H1 (cell line): ENCODE results near the gene KLK6. TPM values are rescaled to one million over a fixed set of nuclear protein-coding genes. Genes with fewer than 3 reads are reported as not detected.
A peak's percentile ranks its signal among the peaks of the same experiment; 100 is the strongest.

Experiments used
- CTCF ChIA-PET: fragments of 300-600 bp; sonication (Branson Sonifier 250); formaldehyde crosslinking; loops from one replicate; lab custom pipeline; 2021; ENCODE audit not compliant: partially characterized antibody; lab: Charles Lee
- POLR2A ChIA-PET: fragments of 300-600 bp; sonication (Branson Sonifier 250); formaldehyde crosslinking; loops from one replicate; lab custom pipeline; 2021; ENCODE audit warnings: inconsistent platforms; ENCODE audit not compliant: partially characterized antibody; lab: Charles Lee
- DNase-seq, 2 experiments: peaks; one replicate each; pipeline versions ENCODE4 v3.0.0 to v3.0.0-alpha.2; 2010 to 2022; ENCODE audit warnings: low spot score in 2 of 2, low read depth in 1 of 2, mixed read lengths in 1 of 2
- FAIRE-seq: peaks from 2 replicates; lab custom pipeline; 2011; peaks lifted over from hg19 to GRCh38; lab: Jason Lieb, UNC
- H2AFZ ChIP-seq: 2 replicates; pipeline ENCODE4 v1.8.1; 2012; ENCODE audit warnings: low read length, inconsistent platforms
- H2AK5ac ChIP-seq: 2 replicates; pipeline ENCODE4 v1.6.1; 2013; ENCODE audit warnings: low read depth, low read length
- H2BK120ac ChIP-seq: replicated peaks from 2 replicates; pipeline ENCODE3; 2013; ENCODE audit warnings: low read depth, low read length, inconsistent platforms
- H2BK12ac ChIP-seq: 2 replicates; pipeline ENCODE4 v1.6.1; 2013; ENCODE audit warnings: low read depth, low read length
- H2BK15ac ChIP-seq: 2 replicates; pipeline ENCODE4 v1.6.1; 2013; ENCODE audit warnings: low read length
- H2BK20ac ChIP-seq: 2 replicates; pipeline ENCODE4 v1.6.1; 2013; ENCODE audit warnings: low read length
- H2BK5ac ChIP-seq: 2 replicates; pipeline ENCODE4 v1.6.1; 2013; ENCODE audit warnings: low read depth, low read length
- H3K14ac ChIP-seq: 2 replicates; pipeline ENCODE4 v1.6.1; 2013; ENCODE audit warnings: inconsistent platforms; ENCODE audit not compliant: insufficient read length
- H3K18ac ChIP-seq: 2 replicates; pipeline ENCODE4 v1.6.1; 2013; ENCODE audit warnings: low read length; ENCODE audit errors: extremely low read depth
- H3K23ac ChIP-seq: 2 replicates; pipeline ENCODE4 v1.6.1; 2013; ENCODE audit warnings: inconsistent platforms; ENCODE audit not compliant: insufficient read length
- H3K23me2 ChIP-seq: 2 replicates; pipeline ENCODE4 v1.6.1; 2013; ENCODE audit warnings: low read depth, low read length
- H3K27ac ChIP-seq: 2 replicates; pipeline ENCODE4 v1.6.1; 2011; ENCODE audit warnings: low read depth, low read length, inconsistent platforms
- H3K27me3 ChIP-seq, 4 experiments: replicated peaks in 1 of 4; 1 replicate in 1 of 4; 2 replicates in 3 of 4; pipeline versions ENCODE4 v1.6.1 to v1.8.1; 2011 to 2013; ENCODE audit warnings: low read length in 3 of 4, mild to moderate bottlenecking in 3 of 4, inconsistent platforms in 2 of 4, mixed read lengths in 2 of 4, moderate library complexity in 1 of 4; ENCODE audit not compliant: control insufficient read depth in 3 of 4, insufficient read depth in 3 of 4; ENCODE audit errors: extremely low read depth in 1 of 4
- H3K36me3 ChIP-seq, 4 experiments: 2 replicates each; pipeline versions ENCODE4 v1.6.1 to v1.8.1; 2011 to 2013; ENCODE audit warnings: mild to moderate bottlenecking in 4 of 4, low read length in 3 of 4, moderate library complexity in 2 of 4, control low read depth in 1 of 4, inconsistent platforms in 1 of 4; ENCODE audit not compliant: insufficient read depth in 4 of 4, control insufficient read depth in 2 of 4
- H3K4ac ChIP-seq: replicated peaks from 2 replicates; pipeline ENCODE3; 2013; ENCODE audit warnings: low read length, low read depth, mixed read lengths, inconsistent platforms; ENCODE audit not compliant: insufficient read length
- H3K4me1 ChIP-seq, 4 experiments: replicated peaks in 1 of 4; 1 replicate in 1 of 4; 2 replicates in 3 of 4; pipeline versions ENCODE4 v1.6.1 to v1.8.1; 2011 to 2013; ENCODE audit warnings: low read length in 3 of 4, inconsistent platforms in 2 of 4, mixed read lengths in 1 of 4; ENCODE audit not compliant: insufficient read depth in 4 of 4, control insufficient read depth in 3 of 4
- H3K4me2 ChIP-seq, 2 experiments: 2 replicates each; pipeline versions ENCODE4 v1.6.1 to v1.8.1; 2011 to 2013; ENCODE audit warnings: low read depth in 2 of 2, low read length in 2 of 2, control low read depth in 1 of 2, inconsistent platforms in 1 of 2, mild to moderate bottlenecking in 1 of 2; ENCODE audit not compliant: insufficient read depth in 1 of 2
- H3K4me3 ChIP-seq, 4 experiments: fragments of 200-600, 300-600 bp in 1 of 4; sonication (generic), shearing (Covaris generic), sonication (Bioruptor Twin) in 1 of 4; 2 replicates each; pipeline versions ENCODE4 v1.5.1 to v1.8.1; 2011 to 2016; ENCODE audit warnings: low read length in 4 of 4, low read depth in 3 of 4, control low read depth in 2 of 4, inconsistent platforms in 2 of 4, mild to moderate bottlenecking in 2 of 4, mixed read lengths in 1 of 4, moderate library complexity in 1 of 4; ENCODE audit not compliant: insufficient read depth in 2 of 4; ENCODE audit errors: extremely low read depth in 1 of 4
- H3K56ac ChIP-seq: replicated peaks from 2 replicates; pipeline ENCODE3; 2013; ENCODE audit warnings: low read depth, mild to moderate bottlenecking, mixed read lengths, low read length, inconsistent platforms; ENCODE audit not compliant: insufficient read length
- H3K79me1 ChIP-seq: 2 replicates; pipeline ENCODE4 v1.6.1; 2013; ENCODE audit warnings: low read depth, low read length, control low read depth
- H3K79me2 ChIP-seq, 2 experiments: 2 replicates each; pipeline versions ENCODE4 v1.6.1 to v1.8.1; 2012 to 2013; ENCODE audit warnings: low read length in 2 of 2, mild to moderate bottlenecking in 2 of 2, inconsistent platforms in 1 of 2; ENCODE audit not compliant: insufficient read depth in 2 of 2, control insufficient read depth in 1 of 2
- H3K9ac ChIP-seq, 4 experiments: replicated peaks in 1 of 4; 1 replicate in 1 of 4; 2 replicates in 3 of 4; pipeline versions ENCODE4 v1.6.1 to v1.8.1; 2011 to 2013; ENCODE audit warnings: low read depth in 3 of 4, low read length in 3 of 4, control low read depth in 2 of 4, mild to moderate bottlenecking in 2 of 4, moderate library complexity in 2 of 4, inconsistent platforms in 1 of 4; ENCODE audit errors: extremely low read depth in 1 of 4
- H3K9me3 ChIP-seq, 2 experiments: 2 replicates each; pipeline versions ENCODE4 v1.6.1 to v1.8.1; 2012 to 2013; ENCODE audit warnings: mild to moderate bottlenecking in 2 of 2, moderate library complexity in 2 of 2, control low read depth in 1 of 2, inconsistent platforms in 1 of 2, low read depth in 1 of 2, low read length in 1 of 2, mixed read lengths in 1 of 2; ENCODE audit not compliant: insufficient read depth in 2 of 2
- H4K20me1 ChIP-seq, 2 experiments: replicated peaks in 1 of 2; 2 replicates each; pipeline versions ENCODE3 to v1.8.1; 2011 to 2013; ENCODE audit warnings: inconsistent platforms in 2 of 2, low read length in 2 of 2, mild to moderate bottlenecking in 1 of 2; ENCODE audit not compliant: insufficient read depth in 2 of 2, control insufficient read depth in 1 of 2
- H4K5ac ChIP-seq: 2 replicates; pipeline ENCODE4 v1.6.1; 2013; ENCODE audit warnings: low read length, low read depth, mixed read lengths, inconsistent platforms; ENCODE audit not compliant: insufficient read length
- H4K8ac ChIP-seq: 2 replicates; pipeline ENCODE4 v1.8.0; 2013; ENCODE audit warnings: mild to moderate bottlenecking, moderate library complexity, low read length, inconsistent platforms; ENCODE audit not compliant: insufficient read depth; ENCODE audit errors: extremely low read depth
- H4K91ac ChIP-seq: replicated peaks from 2 replicates; pipeline ENCODE3; 2013; ENCODE audit warnings: low read length, mixed read lengths, inconsistent platforms; ENCODE audit not compliant: insufficient read length
- E2F6 ChIP-seq: IDR thresholded peaks from 2 replicates; pipeline ENCODE4 v1.6.1; 2012; ENCODE audit warnings: inconsistent platforms
- EP300 ChIP-seq, 2 experiments: IDR thresholded peaks; 1 replicate in 1 of 2; 2 replicates in 1 of 2; pipeline ENCODE4 v1.6.1; 2011 to 2012; ENCODE audit warnings: low read depth in 2 of 2, low read length in 2 of 2, mild to moderate bottlenecking in 2 of 2, borderline replicate concordance in 1 of 2, inconsistent platforms in 1 of 2, moderate library complexity in 1 of 2
- GTF2F1 ChIP-seq: IDR thresholded peaks from 2 replicates; pipeline ENCODE4 v1.6.1; 2012; ENCODE audit warnings: low read depth, low read length, improper control_type of control experiment, borderline replicate concordance
- KDM1A ChIP-seq: fragments of 200-600, 300-600 bp; sonication (generic); IDR thresholded peaks from 2 replicates; pipeline ENCODE4 v1.7.1; 2016; ENCODE audit warnings: mild to moderate bottlenecking, low read length, borderline replicate concordance
- KDM5A ChIP-seq: fragments of 200-600 bp; IDR thresholded peaks from 2 replicates; pipeline ENCODE4 v1.7.1; 2012; ENCODE audit warnings: mild to moderate bottlenecking, low read length, inconsistent platforms, mixed read lengths
- MAFK ChIP-seq: IDR thresholded peaks from 2 replicates; pipeline ENCODE4 v1.6.1; 2012; ENCODE audit warnings: low read depth, mild to moderate bottlenecking, improper control_type of control experiment, low read length
- WGBS, 2 experiments: shearing (Covaris generic) in 1 of 2; methylation state at CpG; one replicate each; pipeline versions ENCODE4 v1.1.6 to v1.1.7; 2013 to 2015; ENCODE audit warnings: low lambda C conversion rate in 2 of 2, mixed read lengths in 2 of 2, inconsistent platforms in 1 of 2, low coverage in 1 of 2, missing lambda C conversion rate in 1 of 2; ENCODE audit not compliant: insufficient replicate concordance in 2 of 2, insufficient coverage in 1 of 2, insufficient read length in 1 of 2; ENCODE audit errors: extremely low coverage in 1 of 2, missing lambda C conversion rate in 1 of 2; 5-methylcytosine and 5-hydroxymethylcytosine counted together
- polyA plus RNA-seq, 7 experiments: library from polyadenylated mRNA; depleted of rRNA in 3 of 7; stranded (reverse) in 5 of 7; unstranded in 2 of 7; fragments of >200 nt in 5 of 7; fragments of 200-250 nt in 2 of 7; gene quantifications; 1 replicate in 5 of 7; 2 replicates in 1 of 7; 4 replicates in 1 of 7; pipeline versions ENCODE4 v1.2.1 to v1.2.3, GENCODE V29; 2011 to 2013; ENCODE audit warnings: missing spikeins in 2 of 7, mixed read lengths in 2 of 7
- total RNA-seq: library from RNA; stranded (reverse); fragmentation: NEBNext Ultra II Directional; extraction: Animal tissue kit (Norgen Biotek cat#: 25700); gene quantifications from 2 replicates; pipeline ENCODE4 v1.2.1, GENCODE V29; 2021

The KLK6 gene
- total and polyA plus RNA-seq, 2 of the 8 experiments (the other 6 are each of a cell fraction or from before 2014, with no cell fraction given): 0.69 to 3.2 TPM

GRCh38 chr19:50947123-50947522, 22.3 kb downstream of the KLK6 start:
- H4K8ac ChIP-seq: no peak overlapping the region
- H4K91ac ChIP-seq: no peak overlapping the region
- no peak overlapping the region for H2AK5ac ChIP-seq
- no peak overlapping the region for H2BK20ac ChIP-seq
- no peak overlapping the region for H3K4me3 ChIP-seq
- H3K27ac ChIP-seq: no peak overlapping the region
- H2BK15ac ChIP-seq: no peak overlapping the region
- no peaks in the 10 kb centered on the region for H3K79me1 ChIP-seq
- H3K9me3 ChIP-seq: no peaks in the 10 kb centered on the region
- peaks cover 0 to 3% (median 0%) of the 10 kb centered on the region in 4 experiments; a peak in 1 of 7 replicates for H3K27me3 ChIP-seq
- H3K23me2 ChIP-seq: peaks cover 4% of the 10 kb centered on the region; the same call in 1 of the 2 replicates
- H3K4me1 ChIP-seq: peaks cover 0 to 2% (median 0%) of the 10 kb centered on the region in 4 experiments; a peak in 1 of 7 replicates
- no peak overlapping the region for H3K18ac ChIP-seq
- ChIA-PET POLR2A (interaction anchor here (1.2 kb wide), 1 partner anchor 25 kb away, joined by 4 read pairs; no protein-coding TSS in a partner anchor), CTCF (interaction anchor here (1.2 to 3.4 kb wide), 3 partner anchors 70 to 149 kb away, joined by 3 to 14 read pairs (median 12); no protein-coding TSS in a partner anchor)
- H3K9ac ChIP-seq: no peak overlapping the region
- H2BK5ac ChIP-seq: no peak overlapping the region
- no peak overlapping the region for H3K56ac ChIP-seq
- WGBS, 2 experiments: 66% methylated on average over 4 of the region's 4 CpGs; no CpG with 5 or more reads in 1 of the 2 experiments
- no peak overlapping the region for H4K5ac ChIP-seq
- no peak overlapping the region for H2BK120ac ChIP-seq
- H2AFZ ChIP-seq: no peak overlapping the region
- TF ChIP-seq MAFK (no peak), GTF2F1 (no peak), E2F6 (no peak), KDM1A (peak; percentile 68; the same call in 1 of the 2 replicates), KDM5A (no peak), EP300 (IDR thresholded peaks at IDR 0.05; ENCODE audit: borderline replicate concordance in 1 of 2, low read depth in 2 of 2, low read length in 2 of 2) (no peak)
- H3K4ac ChIP-seq: no peak overlapping the region
- no peak for FAIRE-seq
- no peak overlapping the region for H3K23ac ChIP-seq
- H3K4me2 ChIP-seq: no peak overlapping the region
- no peak overlapping the region for H3K14ac ChIP-seq
- H2BK12ac ChIP-seq: no peak overlapping the region
- H3K79me2 ChIP-seq: no peaks in the 10 kb centered on the region
- no peaks in the 10 kb centered on the region for H3K36me3 ChIP-seq
- DNase-seq: no peak
- H4K20me1 ChIP-seq: no peaks in the 10 kb centered on the region
